WTC11 (cell line): ENCODE data around the gene USP34. TPM values are rescaled to one million over a fixed set of nuclear protein-coding genes. Genes with fewer than 3 reads are reported as not detected.

ENCODE experiments used
- ATAC-seq: fragments of 200-7000 bp; cut with Tn5 transposase; 2 replicates; pipeline ENCODE4 v1.10.0; 2021; ENCODE audit warnings: mild to moderate bottlenecking, moderate library complexity
- CTCF ChIA-PET: fragments of 300-600 bp; sonication (Branson Sonifier 250); formaldehyde crosslinking; loops from one replicate; lab custom pipeline; 2021; ENCODE audit warnings: antibody characterized with exemption; lab: Charles Lee
- POLR2A ChIA-PET: fragments of 350-600 bp; sonication (Branson Sonifier 250); formaldehyde crosslinking; loops from one replicate; lab custom pipeline; 2021; ENCODE audit warnings: antibody characterized with exemption; lab: Charles Lee
- DNase-seq: peaks from one replicate; pipeline ENCODE4 v3.0.0; 2021; ENCODE audit warnings: low spot score
- H3K27ac Mint-ChIP-seq: 2 replicates; pipeline ENCODE4 v1.8.0; 2021; ENCODE audit warnings: mixed read lengths
- H3K27me3 Mint-ChIP-seq: 2 replicates; pipeline ENCODE4 v1.8.0; 2021; ENCODE audit warnings: low read depth, mild to moderate bottlenecking, moderate library complexity, mixed read lengths
- H3K36me3 Mint-ChIP-seq: 2 replicates; pipeline ENCODE4 v1.8.0; 2021; ENCODE audit warnings: mixed read lengths
- H3K4me1 Mint-ChIP-seq: 2 replicates; pipeline ENCODE4 v1.8.0; 2022; ENCODE audit warnings: mixed read lengths
- H3K4me3 Mint-ChIP-seq: 2 replicates; pipeline ENCODE4 v1.8.0; 2021; ENCODE audit warnings: mild to moderate bottlenecking, moderate library complexity, mixed read lengths
- H3K9me3 Mint-ChIP-seq: 2 replicates; pipeline ENCODE4 v1.8.0; 2021; ENCODE audit warnings: mixed read lengths
- EMX1 ChIP-seq: fragments of 250-450 bp; sonication (Bioruptor Pico); IDR thresholded peaks from 2 replicates; pipeline ENCODE4 v1.8.0; 2021; ENCODE audit warnings: mild to moderate bottlenecking
- ERG ChIP-seq: fragments of 250-450 bp; sonication (Bioruptor Pico); IDR thresholded peaks from 2 replicates; pipeline ENCODE4 v1.8.0; 2021; ENCODE audit warnings: mild to moderate bottlenecking
- FOXP4 ChIP-seq: sonication (generic); formaldehyde crosslinking; IDR thresholded peaks from 2 replicates; pipeline ENCODE4 v1.8.0; 2022; ENCODE audit warnings: mild to moderate bottlenecking, missing genetic modification reagents
- JAZF1 ChIP-seq: fragments of 250-450 bp; sonication (Bioruptor Pico); IDR thresholded peaks from 2 replicates; pipeline ENCODE4 v1.9.0; 2021; ENCODE audit warnings: moderate library complexity, mild to moderate bottlenecking, inconsistent platforms
- NR1H2 ChIP-seq: sonication (generic); formaldehyde crosslinking; IDR thresholded peaks from 2 replicates; pipeline ENCODE4 v1.9.0; 2021; ENCODE audit warnings: mild to moderate bottlenecking, moderate library complexity, missing genetic modification reagents
- NR2C2 ChIP-seq: sonication (generic); formaldehyde crosslinking; IDR thresholded peaks from 2 replicates; pipeline ENCODE4 v1.8.0; 2022; ENCODE audit warnings: mild to moderate bottlenecking, missing genetic modification reagents
- PRRX2 ChIP-seq: fragments of 250-450 bp; sonication (Bioruptor Pico); IDR thresholded peaks from 2 replicates; pipeline ENCODE4 v1.8.0; 2021; ENCODE audit warnings: mild to moderate bottlenecking
- SMAD4 ChIP-seq: sonication (generic); formaldehyde crosslinking; IDR thresholded peaks from 2 replicates; pipeline ENCODE4 v1.8.0; 2022; ENCODE audit warnings: mild to moderate bottlenecking, missing genetic modification reagents
- STAT6 ChIP-seq: sonication (generic); formaldehyde crosslinking; conservative IDR thresholded peaks from 2 replicates; pipeline ENCODE4 v1.8.1; 2023; ENCODE audit warnings: mild to moderate bottlenecking, low read depth, missing genetic modification reagents, moderate library complexity
- TCF7 ChIP-seq: sonication (generic); formaldehyde crosslinking; IDR thresholded peaks from 2 replicates; pipeline ENCODE4 v1.8.0; 2022; ENCODE audit warnings: mild to moderate bottlenecking, low read depth, missing genetic modification reagents, moderate library complexity
- ZNF219 ChIP-seq: sonication (generic); formaldehyde crosslinking; IDR thresholded peaks from 2 replicates; pipeline ENCODE4 v1.8.0; 2023; ENCODE audit warnings: missing genetic modification reagents, mild to moderate bottlenecking, borderline replicate concordance
- ZNF263 ChIP-seq: sonication (generic); formaldehyde crosslinking; IDR thresholded peaks from 2 replicates; pipeline ENCODE4 v1.8.1; 2022; ENCODE audit warnings: low read depth, mild to moderate bottlenecking, moderate library complexity, missing genetic modification reagents
- total RNA-seq: library from RNA; stranded (reverse); gene quantifications from 3 replicates; pipeline ENCODE4 v1.2.3, GENCODE V29; 2021
- TF ChIP-seq, protein P1 (sequence below): sonication (generic); formaldehyde crosslinking; IDR thresholded peaks from 2 replicates; pipeline ENCODE4 v1.8.1; 2022; ENCODE audit warnings: low read depth, mild to moderate bottlenecking, moderate library complexity, missing genetic modification reagents, borderline replicate concordance
- TF ChIP-seq, protein P2 (sequence below): sonication (generic); formaldehyde crosslinking; conservative IDR thresholded peaks from 2 replicates; pipeline ENCODE4 v1.8.1; 2022; ENCODE audit warnings: mild to moderate bottlenecking, missing genetic modification reagents
- TF ChIP-seq, protein P3 (sequence below): sonication (generic); formaldehyde crosslinking; IDR thresholded peaks from 2 replicates; pipeline ENCODE4 v1.8.0; 2022; ENCODE audit warnings: missing genetic modification reagents
- TF ChIP-seq, protein P4 (sequence below): fragments of 200-600 bp; IDR thresholded peaks from 2 replicates; pipeline ENCODE4 v1.8.0; 2022; ENCODE audit warnings: antibody characterized with exemption
- TF ChIP-seq, protein P5 (sequence below): sonication (generic); formaldehyde crosslinking; IDR thresholded peaks from 2 replicates; pipeline ENCODE4 v1.8.0; 2023; ENCODE audit warnings: missing genetic modification reagents

The USP34 gene
- total RNA-seq, 1 experiment from 2014 or later = 92.3 TPM

GRCh38 chr2:61326423-61326822 lies 144.5 kb downstream of the USP34 start (continued):
- TF ChIP-seq, protein P1, sequence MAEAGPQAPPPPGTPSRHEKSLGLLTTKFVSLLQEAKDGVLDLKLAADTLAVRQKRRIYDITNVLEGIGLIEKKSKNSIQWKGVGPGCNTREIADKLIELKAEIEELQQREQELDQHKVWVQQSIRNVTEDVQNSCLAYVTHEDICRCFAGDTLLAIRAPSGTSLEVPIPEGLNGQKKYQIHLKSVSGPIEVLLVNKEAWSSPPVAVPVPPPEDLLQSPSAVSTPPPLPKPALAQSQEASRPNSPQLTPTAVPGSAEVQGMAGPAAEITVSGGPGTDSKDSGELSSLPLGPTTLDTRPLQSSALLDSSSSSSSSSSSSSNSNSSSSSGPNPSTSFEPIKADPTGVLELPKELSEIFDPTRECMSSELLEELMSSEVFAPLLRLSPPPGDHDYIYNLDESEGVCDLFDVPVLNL (CRISPR knock-in tag) = no peak
- TF ChIP-seq TCF7 (CRISPR knock-in tag) = no peak
- no peak for TF ChIP-seq PRRX2

GRCh38 chr2:61320181-61320580 lies 150.7 kb downstream of the USP34 start:
- no peak for DNase-seq
- ChIA-PET CTCF (no interaction called here), POLR2A (no interaction called here)
- Mint-ChIP-seq H3K36me3 (peaks cover 14% of the 10 kb centered on the region), H3K27me3 (no peaks in the 10 kb centered on the region), H3K9me3 (no peaks in the 10 kb centered on the region), H3K4me3 (no peak overlapping the region), H3K27ac (no peak overlapping the region), H3K4me1 (no peaks in the 10 kb centered on the region)
- TF ChIP-seq SMAD4 (CRISPR knock-in tag) = no peak
- TF ChIP-seq, protein P2, sequence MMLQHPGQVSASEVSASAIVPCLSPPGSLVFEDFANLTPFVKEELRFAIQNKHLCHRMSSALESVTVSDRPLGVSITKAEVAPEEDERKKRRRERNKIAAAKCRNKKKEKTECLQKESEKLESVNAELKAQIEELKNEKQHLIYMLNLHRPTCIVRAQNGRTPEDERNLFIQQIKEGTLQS = no peak
- TF ChIP-seq EMX1 (CRISPR knock-in tag) = no peak
- TF ChIP-seq NR2C2 = no peak
- TF ChIP-seq, protein P3, sequence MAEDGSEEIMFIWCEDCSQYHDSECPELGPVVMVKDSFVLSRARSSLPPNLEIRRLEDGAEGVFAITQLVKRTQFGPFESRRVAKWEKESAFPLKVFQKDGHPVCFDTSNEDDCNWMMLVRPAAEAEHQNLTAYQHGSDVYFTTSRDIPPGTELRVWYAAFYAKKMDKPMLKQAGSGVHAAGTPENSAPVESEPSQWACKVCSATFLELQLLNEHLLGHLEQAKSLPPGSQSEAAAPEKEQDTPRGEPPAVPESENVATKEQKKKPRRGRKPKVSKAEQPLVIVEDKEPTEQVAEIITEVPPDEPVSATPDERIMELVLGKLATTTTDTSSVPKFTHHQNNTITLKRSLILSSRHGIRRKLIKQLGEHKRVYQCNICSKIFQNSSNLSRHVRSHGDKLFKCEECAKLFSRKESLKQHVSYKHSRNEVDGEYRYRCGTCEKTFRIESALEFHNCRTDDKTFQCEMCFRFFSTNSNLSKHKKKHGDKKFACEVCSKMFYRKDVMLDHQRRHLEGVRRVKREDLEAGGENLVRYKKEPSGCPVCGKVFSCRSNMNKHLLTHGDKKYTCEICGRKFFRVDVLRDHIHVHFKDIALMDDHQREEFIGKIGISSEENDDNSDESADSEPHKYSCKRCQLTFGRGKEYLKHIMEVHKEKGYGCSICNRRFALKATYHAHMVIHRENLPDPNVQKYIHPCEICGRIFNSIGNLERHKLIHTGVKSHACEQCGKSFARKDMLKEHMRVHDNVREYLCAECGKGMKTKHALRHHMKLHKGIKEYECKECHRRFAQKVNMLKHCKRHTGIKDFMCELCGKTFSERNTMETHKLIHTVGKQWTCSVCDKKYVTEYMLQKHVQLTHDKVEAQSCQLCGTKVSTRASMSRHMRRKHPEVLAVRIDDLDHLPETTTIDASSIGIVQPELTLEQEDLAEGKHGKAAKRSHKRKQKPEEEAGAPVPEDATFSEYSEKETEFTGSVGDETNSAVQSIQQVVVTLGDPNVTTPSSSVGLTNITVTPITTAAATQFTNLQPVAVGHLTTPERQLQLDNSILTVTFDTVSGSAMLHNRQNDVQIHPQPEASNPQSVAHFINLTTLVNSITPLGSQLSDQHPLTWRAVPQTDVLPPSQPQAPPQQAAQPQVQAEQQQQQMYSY (CRISPR knock-in tag) = no peak
- no peak for TF ChIP-seq NR1H2 (CRISPR knock-in tag)
- no peak for TF ChIP-seq FOXP4 (CRISPR knock-in tag)
- TF ChIP-seq ZNF263 = no peak
- TF ChIP-seq STAT6 (CRISPR knock-in tag) = no peak
- no peak for ATAC-seq

GRCh38 chr2:61318553-61318952 lies 152.3 kb downstream of the USP34 start:
- Mint-ChIP-seq H3K4me1 (no peaks in the 10 kb centered on the region), H3K9me3 (no peaks in the 10 kb centered on the region), H3K27me3 (no peaks in the 10 kb centered on the region), H3K4me3 (no peak overlapping the region), H3K36me3 (peaks cover 19% of the 10 kb centered on the region), H3K27ac (no peak overlapping the region)
- no peak for DNase-seq
- ChIA-PET CTCF (no interaction called here), POLR2A (no interaction called here)
- ATAC-seq = no peak
- TF ChIP-seq ERG (CRISPR knock-in tag) (no peak), JAZF1 (CRISPR knock-in tag) (no peak), ZNF219 (no peak)
- TF ChIP-seq, protein P4, sequence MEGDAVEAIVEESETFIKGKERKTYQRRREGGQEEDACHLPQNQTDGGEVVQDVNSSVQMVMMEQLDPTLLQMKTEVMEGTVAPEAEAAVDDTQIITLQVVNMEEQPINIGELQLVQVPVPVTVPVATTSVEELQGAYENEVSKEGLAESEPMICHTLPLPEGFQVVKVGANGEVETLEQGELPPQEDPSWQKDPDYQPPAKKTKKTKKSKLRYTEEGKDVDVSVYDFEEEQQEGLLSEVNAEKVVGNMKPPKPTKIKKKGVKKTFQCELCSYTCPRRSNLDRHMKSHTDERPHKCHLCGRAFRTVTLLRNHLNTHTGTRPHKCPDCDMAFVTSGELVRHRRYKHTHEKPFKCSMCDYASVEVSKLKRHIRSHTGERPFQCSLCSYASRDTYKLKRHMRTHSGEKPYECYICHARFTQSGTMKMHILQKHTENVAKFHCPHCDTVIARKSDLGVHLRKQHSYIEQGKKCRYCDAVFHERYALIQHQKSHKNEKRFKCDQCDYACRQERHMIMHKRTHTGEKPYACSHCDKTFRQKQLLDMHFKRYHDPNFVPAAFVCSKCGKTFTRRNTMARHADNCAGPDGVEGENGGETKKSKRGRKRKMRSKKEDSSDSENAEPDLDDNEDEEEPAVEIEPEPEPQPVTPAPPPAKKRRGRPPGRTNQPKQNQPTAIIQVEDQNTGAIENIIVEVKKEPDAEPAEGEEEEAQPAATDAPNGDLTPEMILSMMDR = no peak
- TF ChIP-seq, protein P5, sequence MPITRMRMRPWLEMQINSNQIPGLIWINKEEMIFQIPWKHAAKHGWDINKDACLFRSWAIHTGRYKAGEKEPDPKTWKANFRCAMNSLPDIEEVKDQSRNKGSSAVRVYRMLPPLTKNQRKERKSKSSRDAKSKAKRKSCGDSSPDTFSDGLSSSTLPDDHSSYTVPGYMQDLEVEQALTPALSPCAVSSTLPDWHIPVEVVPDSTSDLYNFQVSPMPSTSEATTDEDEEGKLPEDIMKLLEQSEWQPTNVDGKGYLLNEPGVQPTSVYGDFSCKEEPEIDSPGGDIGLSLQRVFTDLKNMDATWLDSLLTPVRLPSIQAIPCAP = no peak
